IMR-90 (cell line): Measurements from ENCODE around the gene CD2AP.

Source experiments
- BHLHE40 ChIP-seq: fragments of 150-350 bp; IDR thresholded peaks from 2 replicates; pipeline ENCODE4 v1.6.1; 2016; ENCODE audit warnings: mild to moderate bottlenecking, low read depth, low read length
- CEBPB ChIP-seq: IDR thresholded peaks from 2 replicates; pipeline ENCODE4 v1.6.1; 2012; ENCODE audit warnings: low read depth, low read length, improper control_type of control experiment
- CHD1 ChIP-seq: IDR thresholded peaks from 2 replicates; pipeline ENCODE4 v1.6.1; 2012; ENCODE audit warnings: low read depth, low read length, improper control_type of control experiment
- ELK1 ChIP-seq: fragments of 150-350 bp; IDR thresholded peaks from 2 replicates; pipeline ENCODE4 v1.6.1; 2016; ENCODE audit warnings: low read depth, mild to moderate bottlenecking, low read length, moderate library complexity, borderline replicate concordance
- FOS ChIP-seq: fragments of 150-350 bp; IDR thresholded peaks from 2 replicates; pipeline ENCODE4 v1.6.1; 2016; ENCODE audit warnings: low read depth, low read length
- MAFK ChIP-seq: IDR thresholded peaks from 2 replicates; pipeline ENCODE4 v1.6.1; 2012; ENCODE audit warnings: low read depth, low read length, improper control_type of control experiment
- MXI1 ChIP-seq: IDR thresholded peaks from 2 replicates; pipeline ENCODE4 v1.6.1; 2012; ENCODE audit warnings: low read depth, mild to moderate bottlenecking, low read length, moderate library complexity, borderline replicate concordance
- POLR2A ChIP-seq: IDR thresholded peaks from 2 replicates; pipeline ENCODE4 v1.6.1; 2012; ENCODE audit warnings: mild to moderate bottlenecking, low read depth, low read length
- RAD21 ChIP-seq: IDR thresholded peaks from 2 replicates; pipeline ENCODE4 v1.6.1; 2012; ENCODE audit warnings: low read length, improper control_type of control experiment
- RCOR1 ChIP-seq: IDR thresholded peaks from 2 replicates; pipeline ENCODE4 v1.6.1; 2012; ENCODE audit warnings: mild to moderate bottlenecking, low read length, improper control_type of control experiment; ENCODE audit not compliant: insufficient replicate concordance
- RFX5 ChIP-seq: IDR thresholded peaks from 2 replicates; pipeline ENCODE4 v1.8.0; 2012; ENCODE audit warnings: low read depth, mild to moderate bottlenecking, low read length, moderate library complexity
- SMC3 ChIP-seq: fragments of 150-350 bp; IDR thresholded peaks from 2 replicates; pipeline ENCODE4 v1.6.1; 2016; ENCODE audit warnings: low read depth, mild to moderate bottlenecking, antibody characterized with exemption, low read length, moderate library complexity
- USF2 ChIP-seq: fragments of 150-350 bp; IDR thresholded peaks from 2 replicates; pipeline ENCODE4 v1.6.1; 2017; ENCODE audit warnings: mild to moderate bottlenecking, antibody characterized with exemption, low read length, low read depth
- TF ChIP-seq, protein P1 (sequence below): conservative IDR thresholded peaks from 2 replicates; pipeline ENCODE4 v1.5.1; 2012; ENCODE audit warnings: mild to moderate bottlenecking, low read depth, low read length, improper control_type of control experiment

GRCh38 chr6:47628448-47629272, 151.1 kb downstream of the CD2AP start:
- TF ChIP-seq, protein P1, sequence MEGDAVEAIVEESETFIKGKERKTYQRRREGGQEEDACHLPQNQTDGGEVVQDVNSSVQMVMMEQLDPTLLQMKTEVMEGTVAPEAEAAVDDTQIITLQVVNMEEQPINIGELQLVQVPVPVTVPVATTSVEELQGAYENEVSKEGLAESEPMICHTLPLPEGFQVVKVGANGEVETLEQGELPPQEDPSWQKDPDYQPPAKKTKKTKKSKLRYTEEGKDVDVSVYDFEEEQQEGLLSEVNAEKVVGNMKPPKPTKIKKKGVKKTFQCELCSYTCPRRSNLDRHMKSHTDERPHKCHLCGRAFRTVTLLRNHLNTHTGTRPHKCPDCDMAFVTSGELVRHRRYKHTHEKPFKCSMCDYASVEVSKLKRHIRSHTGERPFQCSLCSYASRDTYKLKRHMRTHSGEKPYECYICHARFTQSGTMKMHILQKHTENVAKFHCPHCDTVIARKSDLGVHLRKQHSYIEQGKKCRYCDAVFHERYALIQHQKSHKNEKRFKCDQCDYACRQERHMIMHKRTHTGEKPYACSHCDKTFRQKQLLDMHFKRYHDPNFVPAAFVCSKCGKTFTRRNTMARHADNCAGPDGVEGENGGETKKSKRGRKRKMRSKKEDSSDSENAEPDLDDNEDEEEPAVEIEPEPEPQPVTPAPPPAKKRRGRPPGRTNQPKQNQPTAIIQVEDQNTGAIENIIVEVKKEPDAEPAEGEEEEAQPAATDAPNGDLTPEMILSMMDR = no peak
- TF ChIP-seq MXI1 = no peak
- no peak for TF ChIP-seq MAFK
- no peak for TF ChIP-seq POLR2A
- no peak for TF ChIP-seq RAD21
- no peak for TF ChIP-seq CHD1
- no peak for TF ChIP-seq USF2
- no peak for TF ChIP-seq CEBPB
- TF ChIP-seq RFX5 = no peak
- no peak for TF ChIP-seq SMC3
- no peak for TF ChIP-seq FOS
- TF ChIP-seq RCOR1 = no peak
- TF ChIP-seq BHLHE40 = no peak
- no peak for TF ChIP-seq ELK1
